ENCODE results near the gene STAT1.

DNA sequence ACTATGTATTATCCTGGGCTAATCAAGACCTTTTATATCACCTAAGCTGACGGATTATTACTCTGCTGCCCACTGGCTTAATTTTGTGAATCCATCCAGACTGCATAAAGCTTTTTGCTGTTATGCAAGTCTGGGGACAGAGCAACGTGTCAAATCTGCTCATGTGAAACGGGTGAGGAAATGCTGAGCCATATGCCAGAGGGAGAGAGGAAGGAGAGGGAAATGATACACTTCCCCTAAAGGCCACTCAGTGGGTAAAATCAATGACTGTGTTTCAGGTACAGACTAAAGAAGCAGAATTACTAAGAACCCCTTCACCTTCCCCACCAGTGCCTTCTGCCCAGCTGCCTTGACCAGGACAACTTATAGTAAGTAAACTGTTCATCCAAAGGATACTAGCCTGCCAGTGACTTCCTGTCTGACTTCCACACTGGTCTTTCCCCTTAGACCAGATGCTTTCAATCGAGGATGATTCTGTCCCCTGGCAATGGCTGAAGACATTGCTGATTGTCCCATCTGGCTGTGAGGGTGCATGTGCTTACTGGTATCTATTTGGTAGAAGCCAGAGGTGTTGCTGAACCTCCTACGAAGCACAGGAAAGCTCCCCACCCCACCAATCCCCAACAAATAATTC lies 43.0 kb downstream of the STAT1 start:
- TF ChIP-seq, protein P1, sequence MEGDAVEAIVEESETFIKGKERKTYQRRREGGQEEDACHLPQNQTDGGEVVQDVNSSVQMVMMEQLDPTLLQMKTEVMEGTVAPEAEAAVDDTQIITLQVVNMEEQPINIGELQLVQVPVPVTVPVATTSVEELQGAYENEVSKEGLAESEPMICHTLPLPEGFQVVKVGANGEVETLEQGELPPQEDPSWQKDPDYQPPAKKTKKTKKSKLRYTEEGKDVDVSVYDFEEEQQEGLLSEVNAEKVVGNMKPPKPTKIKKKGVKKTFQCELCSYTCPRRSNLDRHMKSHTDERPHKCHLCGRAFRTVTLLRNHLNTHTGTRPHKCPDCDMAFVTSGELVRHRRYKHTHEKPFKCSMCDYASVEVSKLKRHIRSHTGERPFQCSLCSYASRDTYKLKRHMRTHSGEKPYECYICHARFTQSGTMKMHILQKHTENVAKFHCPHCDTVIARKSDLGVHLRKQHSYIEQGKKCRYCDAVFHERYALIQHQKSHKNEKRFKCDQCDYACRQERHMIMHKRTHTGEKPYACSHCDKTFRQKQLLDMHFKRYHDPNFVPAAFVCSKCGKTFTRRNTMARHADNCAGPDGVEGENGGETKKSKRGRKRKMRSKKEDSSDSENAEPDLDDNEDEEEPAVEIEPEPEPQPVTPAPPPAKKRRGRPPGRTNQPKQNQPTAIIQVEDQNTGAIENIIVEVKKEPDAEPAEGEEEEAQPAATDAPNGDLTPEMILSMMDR (conservative IDR thresholded peaks at IDR 0.05 in 1 of 2, IDR thresholded peaks at IDR 0.05 in 1 of 2; ENCODE audit: low read depth in 1 of 2, low read length in 2 of 2), result no peak
- no peak for TF ChIP-seq EZH2 (IDR thresholded peaks at IDR 0.05; ENCODE audit: low read length, missing control alignments)
